Osteocyte (in vitro differentiated cells): ENCODE results near the gene NEMF. TPM values are rescaled to one million over a fixed set of nuclear protein-coding genes. Genes with fewer than 3 reads are reported as not detected.

Experiments
- DNase-seq: peaks from one replicate; pipeline ENCODE4 v3.0.0; 2021; ENCODE audit warnings: mixed read lengths; ENCODE audit not compliant: unreplicated experiment; ENCODE audit errors: extremely low spot score
- H3K27ac Mint-ChIP-seq: one replicate; pipeline ENCODE4 v1.8.0; 2021; ENCODE audit warnings: mild to moderate bottlenecking, mixed read lengths; ENCODE audit not compliant: unreplicated experiment
- H3K27me3 Mint-ChIP-seq: one replicate; pipeline ENCODE4 v1.8.0; 2021; ENCODE audit warnings: mixed read lengths; ENCODE audit not compliant: unreplicated experiment
- H3K36me3 Mint-ChIP-seq: one replicate; pipeline ENCODE4 v1.8.0; 2021; ENCODE audit warnings: mixed read lengths; ENCODE audit not compliant: unreplicated experiment
- H3K4me1 Mint-ChIP-seq: one replicate; pipeline ENCODE4 v1.8.0; 2021; ENCODE audit warnings: mixed read lengths; ENCODE audit not compliant: unreplicated experiment
- H3K4me3 Mint-ChIP-seq: one replicate; pipeline ENCODE4 v1.8.0; 2021; ENCODE audit warnings: mild to moderate bottlenecking, moderate library complexity, mixed read lengths; ENCODE audit not compliant: unreplicated experiment
- H3K9me3 Mint-ChIP-seq: one replicate; pipeline ENCODE4 v1.8.0; 2021; ENCODE audit warnings: mixed read lengths; ENCODE audit not compliant: unreplicated experiment
- CTCF ChIP-seq: fragments of 200-600 bp; sonication (generic); IDR thresholded peaks from 2 replicates; pipeline ENCODE4 v1.5.0; 2021; ENCODE audit warnings: antibody characterized with exemption, mild to moderate bottlenecking, moderate library complexity
- total RNA-seq: library from RNA; stranded (reverse); gene quantifications from 2 replicates; pipeline ENCODE4 v1.2.1, GENCODE V29; 2021

The NEMF gene
- total RNA-seq, 1 donor from 2014 or later = 71.3 TPM

- Mint-ChIP-seq H3K4me1 (peaks cover 11% of the 10 kb centered on the region), H3K36me3 (no peaks in the 10 kb centered on the region), H3K27ac (peak overlapping the region; percentile 99), H3K9me3 (no peaks in the 10 kb centered on the region), H3K4me3 (peak overlapping the region; percentile 87), H3K27me3 (no peaks in the 10 kb centered on the region)
- no peak for TF ChIP-seq CTCF
- peak; percentile 95 for DNase-seq
Measured at GRCh38 chr14:49867831-49868719, 15.5 kb upstream of the NEMF start.

- Mint-ChIP-seq H3K4me3 (no peak overlapping the region), H3K27me3 (no peaks in the 10 kb centered on the region), H3K9me3 (no peaks in the 10 kb centered on the region), H3K4me1 (peaks cover 25% of the 10 kb centered on the region), H3K27ac (no peak overlapping the region), H3K36me3 (no peaks in the 10 kb centered on the region)
- TF ChIP-seq CTCF = peak; percentile 85
- DNase-seq = no peak
Measured at GRCh38 chr14:49865431-49865859, 12.9 kb upstream of the NEMF start.

- H3K4me1 Mint-ChIP-seq = peaks cover 28% of the 10 kb centered on the region
- no peaks in the 10 kb centered on the region for H3K9me3 Mint-ChIP-seq
- H3K27ac Mint-ChIP-seq = no peak overlapping the region
- no peak overlapping the region for H3K4me3 Mint-ChIP-seq
- no peak for DNase-seq
- H3K27me3 Mint-ChIP-seq = no peaks in the 10 kb centered on the region
- TF ChIP-seq CTCF = no peak
- no peaks in the 10 kb centered on the region for H3K36me3 Mint-ChIP-seq
Measured at GRCh38 chr14:49863487-49864281, 11.1 kb upstream of the NEMF start.

- TF ChIP-seq CTCF = peak; percentile 100
- Mint-ChIP-seq H3K27ac (no peak overlapping the region), H3K4me1 (peaks cover 18% of the 10 kb centered on the region), H3K9me3 (no peaks in the 10 kb centered on the region), H3K36me3 (no peaks in the 10 kb centered on the region), H3K4me3 (no peak overlapping the region), H3K27me3 (no peaks in the 10 kb centered on the region)
- DNase-seq = peak; percentile 93
Measured at GRCh38 chr14:49862089-49862673, 9.6 kb upstream of the NEMF start.

GRCh38 chr14:49861699-49862088 is 9.1 kb upstream of the NEMF start:
- H3K27me3 Mint-ChIP-seq = no peaks in the 10 kb centered on the region
- no peaks in the 10 kb centered on the region for H3K36me3 Mint-ChIP-seq
- peak; percentile 86 for DNase-seq
- no peak for TF ChIP-seq CTCF
- H3K4me1 Mint-ChIP-seq = peaks cover 17% of the 10 kb centered on the region
- H3K27ac Mint-ChIP-seq = no peak overlapping the region
- H3K9me3 Mint-ChIP-seq = no peaks in the 10 kb centered on the region
- no peak overlapping the region for H3K4me3 Mint-ChIP-seq
